GM21423 (cell line): Measurements from ENCODE around the gene BMP8B.
"Not testable (repeated sequence)": the region's sequence is repeated elsewhere in the genome, so short reads cannot be mapped to it uniquely, and the experiment has no call there.

Experiments used
- ATAC-seq: cut with Tn5 transposase; IDR thresholded peaks from one replicate; pipeline ENCODE4 v1.9.1; 2021; ENCODE audit warnings: mild to moderate bottlenecking, moderate library complexity; ENCODE audit not compliant: unreplicated experiment

Gene BMP8B

GRCh38 chr1:39816415-39817090, 27.9 kb upstream of the BMP8B start:
- ATAC-seq = peak; percentile 51

- no peak for ATAC-seq
Observed at GRCh38 chr1:39812913-39813312, 24.2 kb upstream of the BMP8B start.

- no peak for ATAC-seq
Observed at GRCh38 chr1:39808784-39809517, 20.3 kb upstream of the BMP8B start.

GRCh38 chr1:39805385-39805784, 16.7 kb upstream of the BMP8B start:
- ATAC-seq = no peak

- ATAC-seq = no peak
Observed at GRCh38 chr1:39802496-39803260, 14.0 kb upstream of the BMP8B start.

GRCh38 chr1:39800471-39800835, 11.8 kb upstream of the BMP8B start:
- no peak for ATAC-seq

GRCh38 chr1:39799770-39800470, 11.3 kb upstream of the BMP8B start:
- peak; percentile 49 for ATAC-seq

GRCh38 chr1:39798859-39799769, 10.4 kb upstream of the BMP8B start:
- peak; percentile 88 for ATAC-seq

GRCh38 chr1:39795651-39796050, 7.0 kb upstream of the BMP8B start:
- ATAC-seq = no peak

- ATAC-seq = no peak
Observed at GRCh38 chr1:39791838-39792237, 3.2 kb upstream of the BMP8B start.

GRCh38 chr1:39789571-39790110, 976 bp upstream of the BMP8B start:
- ATAC-seq = no peak

GRCh38 chr1:39788426-39788757, 273 bp downstream of the BMP8B start:
- ATAC-seq = no peak

- not testable (repeated sequence) for ATAC-seq
Observed at GRCh38 chr1:39787964-39788363, 701 bp downstream of the BMP8B start.

- no peak for ATAC-seq
Observed at GRCh38 chr1:39787468-39787867, 1.2 kb downstream of the BMP8B start.

- ATAC-seq = not testable (repeated sequence)
Observed at GRCh38 chr1:39787108-39787375, 1.6 kb downstream of the BMP8B start.

- ATAC-seq = not testable (repeated sequence)
Observed at GRCh38 chr1:39786303-39787107, 2.2 kb downstream of the BMP8B start.

- ATAC-seq = not testable (repeated sequence)
Observed at GRCh38 chr1:39782685-39783084, 6.0 kb downstream of the BMP8B start.

- no peak for ATAC-seq
Observed at GRCh38 chr1:39782103-39782502, 6.6 kb downstream of the BMP8B start.

- no peak for ATAC-seq
Observed at GRCh38 chr1:39781349-39781715, 7.3 kb downstream of the BMP8B start.
